OCI-LY7 (cell line): ENCODE data around the gene ITGA5.

Experiments used
- EZH2phosphoT487 ChIP-seq: fragments of 200-600 bp; sonication (generic); IDR thresholded peaks from 2 replicates; pipeline ENCODE4 v1.6.1; 2018; ENCODE audit warnings: low read depth, borderline replicate concordance, mild to moderate bottlenecking, mixed run types, antibody characterized with exemption, low read length, moderate library complexity, mixed read lengths
- TF ChIP-seq, protein P1 (sequence below): fragments of 200-600 bp; sonication (generic); conservative IDR thresholded peaks from 2 replicates; pipeline ENCODE4 v1.5.1; 2014; ENCODE audit warnings: mild to moderate bottlenecking, antibody characterized with exemption, low read length, moderate library complexity, mixed read lengths

- TF ChIP-seq, protein P1, sequence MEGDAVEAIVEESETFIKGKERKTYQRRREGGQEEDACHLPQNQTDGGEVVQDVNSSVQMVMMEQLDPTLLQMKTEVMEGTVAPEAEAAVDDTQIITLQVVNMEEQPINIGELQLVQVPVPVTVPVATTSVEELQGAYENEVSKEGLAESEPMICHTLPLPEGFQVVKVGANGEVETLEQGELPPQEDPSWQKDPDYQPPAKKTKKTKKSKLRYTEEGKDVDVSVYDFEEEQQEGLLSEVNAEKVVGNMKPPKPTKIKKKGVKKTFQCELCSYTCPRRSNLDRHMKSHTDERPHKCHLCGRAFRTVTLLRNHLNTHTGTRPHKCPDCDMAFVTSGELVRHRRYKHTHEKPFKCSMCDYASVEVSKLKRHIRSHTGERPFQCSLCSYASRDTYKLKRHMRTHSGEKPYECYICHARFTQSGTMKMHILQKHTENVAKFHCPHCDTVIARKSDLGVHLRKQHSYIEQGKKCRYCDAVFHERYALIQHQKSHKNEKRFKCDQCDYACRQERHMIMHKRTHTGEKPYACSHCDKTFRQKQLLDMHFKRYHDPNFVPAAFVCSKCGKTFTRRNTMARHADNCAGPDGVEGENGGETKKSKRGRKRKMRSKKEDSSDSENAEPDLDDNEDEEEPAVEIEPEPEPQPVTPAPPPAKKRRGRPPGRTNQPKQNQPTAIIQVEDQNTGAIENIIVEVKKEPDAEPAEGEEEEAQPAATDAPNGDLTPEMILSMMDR = no peak
- TF ChIP-seq EZH2phosphoT487 = no peak
Measured at GRCh38 chr12:54373649-54374561, 45.2 kb downstream of the ITGA5 start.
